Medulla oblongata (tissue), 1 donor: ENCODE results near the gene SND1.

Experiments used
- DNase-seq: peaks from one replicate; pipeline ENCODE4 v3.0.0-alpha.2; 2015; ENCODE audit errors: extremely low spot score

SND1 gene

GRCh38 chr7:127995881-127996215, 343.9 kb downstream of the SND1 start:
- no peak for DNase-seq

- DNase-seq = no peak
Measured at GRCh38 chr7:127996253-127997071, 344.5 kb downstream of the SND1 start.

GRCh38 chr7:127997226-127997922, 345.4 kb downstream of the SND1 start:
- DNase-seq = no peak

GRCh38 chr7:127998671-127999070, 346.7 kb downstream of the SND1 start:
- DNase-seq = no peak

- DNase-seq = no peak
Measured at GRCh38 chr7:128000048-128000447, 348.1 kb downstream of the SND1 start.

- no peak for DNase-seq
Measured at GRCh38 chr7:128000854-128001265, 348.9 kb downstream of the SND1 start.

GRCh38 chr7:128003167-128003566, 351.2 kb downstream of the SND1 start:
- DNase-seq = peak; percentile 74

- peak; percentile 67 for DNase-seq
Measured at GRCh38 chr7:128003787-128004186, 351.8 kb downstream of the SND1 start.

- no peak for DNase-seq
Measured at GRCh38 chr7:128004623-128005022, 352.6 kb downstream of the SND1 start.

- DNase-seq = no peak
Measured at GRCh38 chr7:128005117-128005516, 353.1 kb downstream of the SND1 start.

GRCh38 chr7:128005759-128006159, 353.8 kb downstream of the SND1 start:
- no peak for DNase-seq

GRCh38 chr7:128006550-128007302, 354.7 kb downstream of the SND1 start:
- DNase-seq = no peak

- no peak for DNase-seq
Measured at GRCh38 chr7:128007303-128007680, 355.3 kb downstream of the SND1 start.

GRCh38 chr7:128008141-128008540, 356.1 kb downstream of the SND1 start:
- no peak for DNase-seq

- no peak for DNase-seq
Measured at GRCh38 chr7:128008744-128009143, 356.8 kb downstream of the SND1 start.

- no peak for DNase-seq
Measured at GRCh38 chr7:128010391-128011127, 358.6 kb downstream of the SND1 start.

- no peak for DNase-seq
Measured at GRCh38 chr7:128011131-128011661, 359.2 kb downstream of the SND1 start.

- DNase-seq = no peak
Measured at GRCh38 chr7:128014811-128015210, 362.8 kb downstream of the SND1 start.

GRCh38 chr7:128017460-128017859, 365.5 kb downstream of the SND1 start:
- DNase-seq = no peak

- peak; percentile 58 for DNase-seq
Measured at GRCh38 chr7:128017862-128018845, 366.2 kb downstream of the SND1 start.
